Measurements from ENCODE around the gene OR10X1.

Gene OR10X1, protein sequence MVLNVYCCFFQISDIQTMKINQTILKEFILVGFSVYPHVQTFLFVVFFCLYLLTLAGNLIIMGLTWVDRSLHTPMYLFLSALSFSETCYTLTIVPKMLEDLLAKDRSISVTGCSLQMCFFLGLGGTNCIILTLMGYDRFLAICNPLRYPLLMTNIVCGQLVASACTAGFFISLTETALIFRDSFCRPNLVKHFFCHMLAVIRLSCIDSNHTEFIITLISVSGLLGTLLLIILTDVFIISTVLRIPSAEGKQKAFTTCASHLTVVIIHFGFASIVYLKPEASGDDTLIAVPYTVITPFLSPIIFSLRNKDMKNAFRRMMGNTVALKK

DNA sequence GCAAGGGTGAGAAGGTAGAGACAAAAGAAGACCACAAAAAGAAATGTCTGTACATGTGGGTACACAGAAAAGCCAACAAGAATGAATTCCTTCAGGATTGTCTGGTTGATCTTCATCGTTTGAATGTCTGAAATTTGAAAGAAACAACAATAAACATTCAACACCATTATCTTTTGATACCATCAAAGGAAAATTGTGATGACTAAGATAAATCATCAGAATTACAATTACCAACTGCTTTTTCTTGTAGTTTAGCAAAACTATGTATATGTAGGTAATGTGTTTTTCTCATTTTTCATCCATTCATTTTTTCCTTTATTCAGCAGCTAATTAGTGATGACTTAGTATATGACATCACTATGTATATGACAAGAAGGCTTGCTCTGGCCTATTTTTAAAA is at the start of gene OR10X1:
Gene OR10X1, minus strand, starts transcription at position 167 of the 400 bp plus-strand sequence. Its CDS starts 0 bp downstream, at position 167.
- H3K4me3 ChIP-seq (ENCODE audit: low read depth, low read length), result no peak within 1 kb of the TSS

DNA sequence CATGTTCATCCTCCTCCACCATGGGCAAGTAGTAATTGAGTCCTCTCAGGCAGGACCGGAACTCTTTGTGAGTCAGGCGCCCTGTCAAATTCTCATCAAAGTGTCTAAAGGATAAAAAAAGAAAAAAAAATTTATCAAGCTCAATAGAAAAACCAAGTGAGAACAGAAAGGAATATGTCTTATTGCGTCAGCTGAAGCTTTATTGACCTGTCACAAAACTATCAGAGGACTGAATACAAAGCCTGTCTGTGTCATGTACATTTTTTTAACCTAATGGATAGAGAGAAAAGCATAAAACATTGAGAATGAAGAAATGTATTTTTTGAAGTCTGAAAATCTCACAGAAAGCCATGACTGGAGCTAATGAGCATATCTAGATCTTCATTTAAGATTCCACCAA is 34.1 kb upstream of the OR10X1 start:
- no peak overlapping the region for H3K4me3 ChIP-seq (ENCODE audit: low read depth, low read length)

DNA sequence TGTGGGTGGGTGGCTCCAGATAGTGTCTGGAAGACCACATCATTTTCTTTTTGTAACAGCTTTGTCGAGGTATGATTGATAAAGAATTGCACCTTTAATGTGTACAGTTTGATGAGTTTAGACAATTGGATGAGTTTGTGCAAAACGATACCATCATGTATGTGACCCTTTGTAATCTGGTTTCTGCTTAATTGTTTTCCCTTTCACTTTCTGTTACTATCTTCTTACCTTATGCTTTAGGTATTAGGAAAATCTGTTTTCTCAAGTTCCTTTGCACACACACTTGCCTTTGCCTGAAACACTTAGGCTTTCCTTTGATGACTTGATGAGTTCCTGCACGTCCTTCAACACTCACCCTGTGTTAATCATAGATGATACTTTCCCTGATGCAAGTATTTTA is 32.2 kb upstream of the OR10X1 start:
- H3K4me3 ChIP-seq (ENCODE audit: low read depth, low read length), result no peak overlapping the region

DNA sequence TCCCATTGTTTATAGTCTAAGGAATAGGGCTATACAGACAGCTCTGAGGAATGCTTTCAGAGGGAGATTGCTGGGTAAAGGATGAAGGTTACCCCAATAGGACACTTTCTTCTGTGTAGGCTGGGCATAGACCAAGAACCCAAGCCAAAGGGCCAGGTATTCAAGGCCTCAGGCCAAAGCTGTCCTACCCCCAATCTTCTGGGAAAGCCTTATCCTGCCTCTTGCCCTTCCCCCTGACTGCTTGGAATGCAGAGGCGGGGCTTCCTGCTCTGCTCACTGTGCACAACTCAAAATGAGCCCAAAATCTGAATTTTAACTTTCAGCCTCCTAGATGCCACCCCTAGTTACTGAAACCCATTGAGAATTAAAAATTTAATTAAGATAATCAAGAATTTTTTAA is 27.6 kb upstream of the OR10X1 start:
- H3K4me3 ChIP-seq (ENCODE audit: low read depth, low read length), result no peak overlapping the region

DNA sequence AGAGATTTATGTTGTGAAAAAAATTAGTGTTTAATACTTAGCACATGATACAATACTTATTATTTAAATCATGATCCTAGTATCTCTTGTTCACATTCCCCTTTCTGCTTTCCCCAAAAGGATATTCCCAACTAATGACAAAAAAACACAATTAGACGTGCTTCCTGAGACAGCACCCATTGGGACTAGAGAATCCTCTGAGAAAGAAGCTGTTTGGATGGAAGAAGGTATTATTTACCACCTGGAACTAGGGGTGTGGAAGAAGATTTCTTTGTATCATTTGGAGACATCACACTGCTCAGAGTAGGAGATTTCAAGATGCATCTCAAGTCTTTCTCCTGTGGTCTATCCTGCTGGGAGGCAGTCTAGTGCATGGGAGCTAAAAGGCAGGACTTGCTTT is 25.3 kb upstream of the OR10X1 start, which contains the start of gene OR10Z1:
Gene OR10Z1, plus strand, starts transcription at position 301 of the 400 bp plus-strand sequence. CDS start 1,171 bp downstream, outside the sequence.
- no peak within 1 kb of the TSS for H3K4me3 ChIP-seq (ENCODE audit: low read depth, low read length)

DNA sequence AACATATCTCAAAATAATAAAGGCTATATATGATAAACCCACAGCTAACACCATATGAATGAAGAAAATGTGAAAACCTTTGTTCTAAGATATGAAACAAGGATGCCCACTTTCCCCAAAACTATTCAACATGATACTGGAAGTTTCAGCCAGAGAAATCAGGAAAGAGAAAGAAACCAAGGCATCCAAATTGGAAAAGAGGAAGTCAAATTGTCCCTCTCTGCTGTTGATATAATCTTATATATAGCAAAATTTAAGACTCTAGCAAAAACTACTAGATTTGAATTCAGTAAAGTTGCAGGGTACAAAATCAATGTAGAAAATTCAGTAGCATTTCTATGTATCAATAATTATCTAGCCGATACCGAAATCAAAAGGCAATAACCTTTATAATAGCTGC is 21.0 kb upstream of the OR10X1 start:
- H3K4me3 ChIP-seq (ENCODE audit: low read depth, low read length), result no peak overlapping the region

DNA sequence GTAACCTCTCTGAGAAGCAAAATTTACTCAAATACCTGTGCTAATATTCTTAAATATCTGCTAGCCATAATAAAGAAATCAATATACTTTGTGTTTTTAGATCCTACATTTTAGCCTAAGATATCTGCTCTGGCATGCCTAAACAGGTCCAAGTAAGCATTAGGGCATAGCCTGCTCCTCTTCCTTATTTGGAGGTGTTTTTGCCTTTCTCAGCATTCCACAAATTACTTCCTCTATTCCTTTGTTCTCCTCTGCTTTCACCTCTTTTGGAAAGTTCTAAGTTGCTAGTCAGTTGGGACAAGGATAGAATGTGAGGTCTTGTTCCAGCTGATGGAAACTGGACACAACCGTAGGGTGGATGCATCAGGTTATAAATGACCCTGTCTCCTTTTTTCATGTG is 7.2 kb upstream of the OR10X1 start:
- H3K4me3 ChIP-seq (ENCODE audit: low read depth, low read length), result no peak overlapping the region

DNA sequence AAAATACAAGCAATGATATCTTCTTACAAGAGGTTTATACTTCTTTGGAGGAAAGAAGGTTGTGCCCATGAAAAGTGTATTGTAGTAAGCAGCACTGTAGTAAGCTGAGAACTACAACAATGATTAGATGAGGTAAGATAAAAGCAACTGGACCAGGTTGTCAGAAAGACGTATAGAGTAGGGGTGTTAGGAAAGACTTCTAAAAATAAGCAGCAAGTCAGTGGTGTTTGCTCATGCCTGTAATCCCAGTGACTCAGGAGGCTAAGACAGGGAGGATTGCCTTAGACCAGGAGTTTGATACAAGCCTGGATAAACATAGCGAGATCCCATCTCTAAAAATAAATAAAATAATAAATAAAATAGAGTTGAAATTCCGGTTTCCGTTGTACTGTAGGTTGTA is 4.3 kb upstream of the OR10X1 start:
- H3K4me3 ChIP-seq (ENCODE audit: low read depth, low read length), result no peak overlapping the region

DNA sequence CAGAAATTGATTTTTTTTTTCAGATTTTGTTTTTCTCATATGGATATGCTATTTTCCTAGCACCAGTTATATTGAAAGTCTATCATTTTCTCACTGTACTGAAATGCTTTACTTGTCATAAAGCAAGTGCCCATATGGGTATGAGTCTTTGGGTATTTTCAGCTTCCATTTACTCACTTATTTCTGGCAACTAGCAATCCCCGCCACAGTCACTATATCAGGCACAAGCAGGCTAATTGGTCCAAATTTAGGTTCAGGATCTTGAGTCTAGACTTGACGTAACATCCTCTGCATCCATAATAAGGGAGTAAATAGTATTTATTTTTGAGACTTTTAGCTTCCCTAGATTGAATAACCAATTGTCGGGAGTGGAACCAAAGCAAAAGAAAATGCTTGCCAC is 2.1 kb downstream of the OR10X1 start:
- H3K4me3 ChIP-seq (ENCODE audit: low read depth, low read length), result no peak overlapping the region

DNA sequence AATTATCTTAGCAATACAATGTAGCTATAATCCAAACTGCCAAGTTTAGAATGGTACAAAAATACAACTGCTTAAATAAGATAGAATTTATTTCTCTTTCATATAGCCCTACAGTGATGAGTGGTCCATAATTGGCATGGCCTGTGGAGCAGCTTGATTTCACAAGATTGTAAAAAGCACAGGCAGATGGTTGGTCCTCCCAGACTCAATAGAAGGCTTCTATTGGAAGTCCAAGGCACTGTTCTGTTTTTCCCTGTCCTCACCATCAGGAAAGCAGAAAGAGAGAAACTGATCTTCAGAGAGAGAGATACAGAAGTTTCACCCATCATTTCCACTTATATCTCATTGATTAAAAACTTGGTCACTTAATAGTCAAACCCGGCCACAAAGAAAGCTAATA is 7.5 kb downstream of the OR10X1 start:
- no peak overlapping the region for H3K4me3 ChIP-seq (ENCODE audit: low read depth, low read length)

DNA sequence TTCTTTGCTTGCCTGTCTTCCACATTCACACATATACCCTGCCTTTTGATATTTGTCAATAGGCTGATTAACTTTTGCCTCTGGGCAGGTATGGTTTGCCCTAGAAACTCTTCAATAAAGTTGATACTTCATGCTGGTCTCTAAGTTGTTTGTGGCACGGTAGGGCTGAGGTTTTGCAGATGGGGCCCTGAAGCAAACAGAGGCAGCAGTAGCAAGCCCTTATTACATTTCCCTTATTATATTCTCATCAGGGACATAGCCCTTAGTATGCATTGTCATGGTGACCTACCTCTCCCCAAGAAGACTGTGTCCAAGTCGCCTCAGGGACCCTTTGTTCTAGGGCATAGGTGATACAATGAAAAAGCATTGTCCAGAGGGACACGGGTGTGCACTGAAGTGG is 9.2 kb downstream of the OR10X1 start, which contains the start of gene OR6P1:
Gene OR6P1, minus strand, starts transcription at position 101 of the 400 bp plus-strand sequence. CDS start 6,976 bp downstream, outside the sequence.
- no peak within 1 kb of the TSS for H3K4me3 ChIP-seq (ENCODE audit: low read depth, low read length)

DNA sequence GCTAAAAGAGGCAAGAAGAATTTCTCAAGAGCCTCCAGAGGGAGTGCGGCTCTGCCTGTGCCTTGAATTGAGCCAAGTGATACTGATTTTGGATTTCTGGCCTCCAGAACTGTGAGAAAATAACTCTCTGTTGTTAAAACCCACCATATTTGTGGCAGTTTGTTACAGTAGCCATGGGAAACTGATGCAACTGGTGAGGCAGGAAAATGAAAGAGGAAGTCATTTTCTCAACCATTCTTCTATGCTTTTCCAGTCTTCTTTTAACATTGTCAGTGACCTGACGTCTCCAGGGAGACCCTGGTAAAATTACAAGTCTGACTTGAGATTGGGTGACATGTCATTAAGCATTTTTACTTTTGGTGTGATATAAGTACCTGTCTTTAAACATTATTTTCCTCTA is 15.1 kb downstream of the OR10X1 start:
- no peak overlapping the region for H3K4me3 ChIP-seq (ENCODE audit: low read depth, low read length)

DNA sequence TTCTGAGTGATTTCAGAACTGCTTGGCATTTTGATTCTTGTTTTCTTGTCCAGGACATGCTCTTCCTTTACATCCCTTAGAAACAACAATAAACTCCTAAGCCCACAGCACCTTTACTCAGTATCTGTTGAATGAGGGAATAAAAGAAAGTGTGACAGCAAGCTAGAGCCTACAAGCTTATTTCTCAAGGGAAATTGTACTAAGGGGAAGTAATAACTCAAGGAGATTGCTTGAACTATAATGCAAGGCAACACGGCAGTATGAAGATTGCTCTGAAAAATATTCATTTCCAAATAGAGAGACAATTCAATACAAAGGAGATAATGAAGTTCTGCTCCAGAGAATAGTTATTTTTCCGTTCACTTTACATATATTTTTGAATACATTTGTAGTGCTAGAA is 15.8 kb downstream of the OR10X1 start:
- no peak overlapping the region for H3K4me3 ChIP-seq (ENCODE audit: low read depth, low read length)

DNA sequence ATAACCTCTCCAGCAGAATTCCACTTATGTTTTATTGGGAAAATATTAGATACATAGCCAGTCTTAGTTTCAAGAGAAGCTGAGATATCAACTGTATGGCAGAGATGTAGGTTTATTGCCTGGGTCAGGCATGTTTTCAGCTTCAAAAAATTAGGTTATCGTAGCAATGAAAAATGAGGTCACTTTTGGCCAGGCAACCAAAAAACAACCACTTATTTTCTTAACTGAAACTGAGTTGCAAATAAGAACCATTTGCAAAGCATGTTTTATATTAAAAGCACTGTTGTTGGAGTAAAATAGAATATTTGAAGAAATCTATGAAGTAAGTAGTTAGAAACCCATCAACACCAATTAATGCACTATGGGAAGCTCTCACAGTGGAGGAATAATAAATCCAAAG is 20.0 kb downstream of the OR10X1 start:
- H3K4me3 ChIP-seq (ENCODE audit: low read depth, low read length), result no peak overlapping the region

DNA sequence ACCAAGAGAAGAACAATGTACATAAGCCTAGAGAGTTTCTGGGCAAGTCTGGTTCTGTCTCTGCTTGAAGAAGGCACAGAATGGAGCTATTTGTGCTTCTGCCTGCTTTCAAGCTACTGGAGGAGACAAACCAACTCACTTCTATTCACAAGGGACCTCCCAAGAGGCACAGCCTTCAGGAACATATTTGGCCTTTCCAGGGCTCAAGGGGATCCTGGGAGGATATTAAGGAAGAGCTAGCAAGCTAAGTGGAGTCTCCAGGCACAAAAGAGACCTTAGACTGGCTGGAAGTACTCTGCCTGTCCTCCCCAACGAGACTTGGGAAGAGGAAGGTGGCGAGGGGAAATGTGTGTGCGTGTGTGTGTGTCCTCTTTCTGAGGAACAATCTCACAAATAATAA is 25.3 kb downstream of the OR10X1 start, which contains the start of gene OR6Y1:
Gene OR6Y1, minus strand, starts transcription at position 54 of the 400 bp plus-strand sequence. CDS start 6,300 bp downstream, outside the sequence.
- H3K4me3 ChIP-seq (ENCODE audit: low read depth, low read length), result no peak within 1 kb of the TSS

DNA sequence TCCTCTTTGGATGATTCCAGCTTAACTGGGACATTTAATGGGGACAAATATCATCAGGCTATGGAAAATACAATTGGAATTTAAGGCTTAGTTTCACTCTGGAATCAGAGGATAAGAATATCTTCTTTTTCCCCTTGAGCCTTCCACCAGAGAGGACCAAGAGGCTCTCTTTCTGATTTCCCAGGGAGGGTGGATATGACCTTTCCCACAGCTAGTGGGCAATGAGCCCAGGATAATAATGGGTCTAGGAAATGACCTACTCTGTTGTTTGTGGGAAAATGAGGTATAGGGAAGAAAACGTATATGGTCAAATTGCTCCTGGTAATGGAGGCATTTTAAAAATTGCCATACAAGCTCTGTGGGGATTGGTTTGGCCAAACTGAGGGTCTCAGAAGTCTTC is 27.4 kb downstream of the OR10X1 start:
- H3K4me3 ChIP-seq (ENCODE audit: low read depth, low read length), result no peak overlapping the region

DNA sequence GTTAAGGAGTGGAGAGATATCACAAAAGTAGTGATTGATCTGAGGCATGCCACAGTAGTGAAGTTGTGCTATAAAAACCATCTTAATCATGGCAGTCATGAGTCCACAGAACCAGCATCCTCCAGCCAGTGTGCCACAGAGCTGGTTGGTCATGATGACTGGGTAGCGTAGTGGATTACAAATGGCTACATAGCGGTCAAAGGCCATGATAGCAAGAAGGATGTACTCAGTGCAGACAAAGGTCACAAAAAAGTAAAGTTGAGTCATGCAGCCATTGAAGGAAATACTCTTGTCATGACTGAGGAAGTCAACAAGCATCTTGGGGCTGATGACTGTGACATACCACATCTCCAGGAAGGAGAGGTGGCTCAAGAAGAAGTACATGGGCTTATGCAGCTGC is 32.2 kb downstream of the OR10X1 start:
- H3K4me3 ChIP-seq (ENCODE audit: low read depth, low read length), result no peak overlapping the region

DNA sequence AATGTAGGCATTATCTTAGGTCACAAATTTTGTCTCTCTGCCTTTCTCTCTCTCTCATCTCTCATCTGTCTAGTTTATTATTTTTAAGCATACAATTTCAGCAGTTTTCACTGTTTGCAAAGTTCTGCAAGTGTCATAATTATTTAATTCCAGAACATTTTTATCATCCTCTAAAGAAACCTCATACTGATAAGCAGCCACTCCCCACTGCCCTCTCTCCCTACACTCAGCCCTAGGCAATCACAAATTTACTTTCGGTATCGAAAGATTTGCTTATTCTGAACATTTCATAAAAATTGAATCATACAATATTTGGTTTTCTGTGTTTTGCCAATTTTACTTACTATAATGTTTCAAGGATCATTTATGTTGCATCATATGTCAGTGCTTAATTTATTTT is 42.1 kb downstream of the OR10X1 start:
- no peak overlapping the region for H3K4me3 ChIP-seq (ENCODE audit: low read depth, low read length)

DNA sequence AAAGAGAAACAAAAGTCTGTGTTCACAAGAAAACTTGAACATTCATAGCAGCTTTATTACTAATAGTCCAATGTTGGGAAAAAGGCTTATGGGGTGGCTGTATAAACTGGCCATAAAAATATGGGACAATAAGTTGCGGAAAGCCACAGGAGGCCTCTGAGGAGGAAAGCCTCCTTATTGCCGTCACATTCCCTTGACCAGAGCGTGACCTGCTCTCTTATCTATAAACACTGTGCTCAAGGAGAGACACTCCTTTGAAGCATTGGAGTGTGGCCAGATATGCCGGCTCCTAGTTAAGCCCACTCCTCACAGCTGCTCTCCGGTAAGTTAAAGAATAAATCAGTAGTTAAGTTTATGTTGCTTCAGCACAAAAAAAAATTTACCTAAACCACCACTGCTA is 45.2 kb downstream of the OR10X1 start:
- no peak overlapping the region for H3K4me3 ChIP-seq (ENCODE audit: low read depth, low read length)
